PC-3 (cell line): ENCODE measurements around the gene PGBD5.

Experiments used
- EZH2 ChIP-seq: fragments of 300-600 bp; sonication (generic); IDR thresholded peaks from one replicate; pipeline ENCODE4 v1.6.1; 2017; ENCODE audit warnings: antibody characterized with exemption, mild to moderate bottlenecking, low read length; ENCODE audit not compliant: unreplicated experiment
- EZH2phosphoT487 ChIP-seq: fragments of 300-600 bp; sonication (generic); IDR thresholded peaks from 2 replicates; pipeline ENCODE4 v1.6.1; 2018; ENCODE audit warnings: mild to moderate bottlenecking, antibody characterized with exemption, low read length, borderline replicate concordance
- TF ChIP-seq, protein P1 (sequence below): fragments of 300-600 bp; sonication (generic); conservative IDR thresholded peaks from 2 replicates; pipeline ENCODE4 v1.5.1; 2017; ENCODE audit warnings: antibody characterized with exemption, low read depth, mild to moderate bottlenecking, low read length

DNA sequence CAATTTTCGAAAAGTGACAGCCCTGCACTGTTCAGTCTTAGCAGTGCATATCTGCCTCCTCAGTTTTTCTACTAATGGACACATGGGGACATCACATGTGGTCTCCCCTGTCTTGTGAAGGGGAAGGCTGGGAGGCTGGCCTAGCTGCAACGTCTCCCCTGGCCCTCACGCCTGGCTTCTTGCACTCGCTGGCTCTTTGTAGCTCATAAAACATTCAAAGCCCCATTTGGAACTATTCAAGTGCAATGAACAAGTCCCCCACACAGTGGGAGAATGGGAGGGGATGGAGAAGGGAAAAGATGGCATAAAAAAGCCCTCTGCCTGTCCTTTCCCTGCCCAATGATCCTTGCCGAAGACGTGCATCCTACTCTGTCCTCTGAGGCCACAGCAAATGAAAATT lies 73.6 kb downstream of the PGBD5 start:
- TF ChIP-seq, protein P1, sequence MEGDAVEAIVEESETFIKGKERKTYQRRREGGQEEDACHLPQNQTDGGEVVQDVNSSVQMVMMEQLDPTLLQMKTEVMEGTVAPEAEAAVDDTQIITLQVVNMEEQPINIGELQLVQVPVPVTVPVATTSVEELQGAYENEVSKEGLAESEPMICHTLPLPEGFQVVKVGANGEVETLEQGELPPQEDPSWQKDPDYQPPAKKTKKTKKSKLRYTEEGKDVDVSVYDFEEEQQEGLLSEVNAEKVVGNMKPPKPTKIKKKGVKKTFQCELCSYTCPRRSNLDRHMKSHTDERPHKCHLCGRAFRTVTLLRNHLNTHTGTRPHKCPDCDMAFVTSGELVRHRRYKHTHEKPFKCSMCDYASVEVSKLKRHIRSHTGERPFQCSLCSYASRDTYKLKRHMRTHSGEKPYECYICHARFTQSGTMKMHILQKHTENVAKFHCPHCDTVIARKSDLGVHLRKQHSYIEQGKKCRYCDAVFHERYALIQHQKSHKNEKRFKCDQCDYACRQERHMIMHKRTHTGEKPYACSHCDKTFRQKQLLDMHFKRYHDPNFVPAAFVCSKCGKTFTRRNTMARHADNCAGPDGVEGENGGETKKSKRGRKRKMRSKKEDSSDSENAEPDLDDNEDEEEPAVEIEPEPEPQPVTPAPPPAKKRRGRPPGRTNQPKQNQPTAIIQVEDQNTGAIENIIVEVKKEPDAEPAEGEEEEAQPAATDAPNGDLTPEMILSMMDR, result no peak
- no peak for TF ChIP-seq EZH2
- no peak for TF ChIP-seq EZH2phosphoT487
